Measurements from ENCODE around the gene NCOA7. TPM values are rescaled to one million over a fixed set of nuclear protein-coding genes. Genes with fewer than 3 reads are reported as not detected.

Gene NCOA7
- total and polyA plus RNA-seq, 9 of the 15 experiments (the other 6 are each of a cell fraction or from before 2014, with no cell fraction given), result 5.8 to 14.6 (median 9.3) TPM

DNA sequence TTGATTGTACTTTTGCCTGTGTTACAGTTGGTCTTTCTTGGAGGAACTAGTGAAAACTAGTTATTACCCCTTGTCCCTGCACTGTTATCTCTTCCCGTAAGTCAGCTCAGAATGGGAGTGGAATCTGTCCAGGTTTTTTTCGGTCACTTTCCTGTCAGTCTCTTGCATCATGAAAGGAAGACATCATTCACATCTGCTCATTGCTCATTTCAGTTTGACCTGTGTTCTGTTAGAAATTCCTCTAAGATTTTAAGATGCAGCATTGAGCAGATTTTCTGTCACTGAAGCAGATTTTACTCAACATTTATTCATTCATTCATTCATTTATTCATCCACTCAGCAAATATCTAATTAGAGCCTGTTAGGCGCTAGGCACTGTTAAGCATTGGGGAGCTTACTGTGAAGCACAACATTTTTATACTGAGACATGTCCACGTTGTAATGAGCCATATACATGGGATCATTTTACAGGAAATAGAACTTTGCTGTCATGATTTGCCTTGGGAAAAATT lies 132.7 kb downstream of the NCOA7 start (continued):
- TF ChIP-seq, protein P1, sequence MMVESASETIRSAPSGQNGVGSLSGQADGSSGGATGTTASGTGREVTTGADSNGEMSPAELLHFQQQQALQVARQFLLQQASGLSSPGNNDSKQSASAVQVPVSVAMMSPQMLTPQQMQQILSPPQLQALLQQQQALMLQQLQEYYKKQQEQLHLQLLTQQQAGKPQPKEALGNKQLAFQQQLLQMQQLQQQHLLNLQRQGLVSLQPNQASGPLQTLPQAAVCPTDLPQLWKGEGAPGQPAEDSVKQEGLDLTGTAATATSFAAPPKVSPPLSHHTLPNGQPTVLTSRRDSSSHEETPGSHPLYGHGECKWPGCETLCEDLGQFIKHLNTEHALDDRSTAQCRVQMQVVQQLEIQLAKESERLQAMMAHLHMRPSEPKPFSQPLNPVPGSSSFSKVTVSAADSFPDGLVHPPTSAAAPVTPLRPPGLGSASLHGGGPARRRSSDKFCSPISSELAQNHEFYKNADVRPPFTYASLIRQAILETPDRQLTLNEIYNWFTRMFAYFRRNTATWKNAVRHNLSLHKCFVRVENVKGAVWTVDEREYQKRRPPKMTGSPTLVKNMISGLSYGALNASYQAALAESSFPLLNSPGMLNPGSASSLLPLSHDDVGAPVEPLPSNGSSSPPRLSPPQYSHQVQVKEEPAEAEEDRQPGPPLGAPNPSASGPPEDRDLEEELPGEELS (CRISPR knock-in tag; IDR thresholded peaks at IDR 0.05; ENCODE audit: borderline replicate concordance), result no peak
- no peak for TF ChIP-seq POU5F1 (IDR thresholded peaks at IDR 0.05; ENCODE audit: borderline replicate concordance, low read depth, low read length, partially characterized antibody)
- TF ChIP-seq HEY1 (CRISPR knock-in tag; IDR thresholded peaks at IDR 0.05; ENCODE audit: borderline replicate concordance), result no peak
- TF ChIP-seq ZNF717 (CRISPR knock-in tag; IDR thresholded peaks at IDR 0.05), result no peak
- peak; percentile 32; the same call in 1 of the 2 replicates for TF ChIP-seq CBFA2T3 (IDR thresholded peaks at IDR 0.05)
- peak; percentile 78 for TF ChIP-seq BRD9 (IDR thresholded peaks at IDR 0.05; ENCODE audit: low read depth, partially characterized antibody)
- no peak for TF ChIP-seq ZNF347 (CRISPR knock-in tag; IDR thresholded peaks at IDR 0.05; ENCODE audit: low read depth)
- TF ChIP-seq SAFB (IDR thresholded peaks at IDR 0.05; ENCODE audit: borderline replicate concordance, low read depth, low read length), result no peak
- TF ChIP-seq AFF1 (IDR thresholded peaks at IDR 0.05; ENCODE audit: low read depth in 1 of 2, partially characterized antibody in 2 of 2), result no peak
- TF ChIP-seq, protein P2, sequence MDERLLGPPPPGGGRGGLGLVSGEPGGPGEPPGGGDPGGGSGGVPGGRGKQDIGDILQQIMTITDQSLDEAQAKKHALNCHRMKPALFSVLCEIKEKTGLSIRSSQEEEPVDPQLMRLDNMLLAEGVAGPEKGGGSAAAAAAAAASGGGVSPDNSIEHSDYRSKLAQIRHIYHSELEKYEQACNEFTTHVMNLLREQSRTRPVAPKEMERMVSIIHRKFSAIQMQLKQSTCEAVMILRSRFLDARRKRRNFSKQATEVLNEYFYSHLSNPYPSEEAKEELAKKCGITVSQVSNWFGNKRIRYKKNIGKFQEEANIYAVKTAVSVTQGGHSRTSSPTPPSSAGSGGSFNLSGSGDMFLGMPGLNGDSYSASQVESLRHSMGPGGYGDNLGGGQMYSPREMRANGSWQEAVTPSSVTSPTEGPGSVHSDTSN (CRISPR knock-in tag; IDR thresholded peaks at IDR 0.05; ENCODE audit: low read depth), result no peak
- TF ChIP-seq, protein P2 (tag; conservative IDR thresholded peaks at IDR 0.05; ENCODE audit: low read depth), result peak; percentile 78
- TF ChIP-seq ATF3 (IDR thresholded peaks at IDR 0.05), result peak; percentile 93
- TF ChIP-seq ATF3 (CRISPR knock-in tag; conservative IDR thresholded peaks at IDR 0.05), result no peak
- no peak for TF ChIP-seq TCF15 (CRISPR knock-in tag; IDR thresholded peaks at IDR 0.05)
